Measurements from ENCODE around the gene EXOSC7. TPM values are rescaled to one million over a fixed set of nuclear protein-coding genes. Genes with fewer than 3 reads are reported as not detected.

Gene EXOSC7
- total RNA-seq, 1 experiment from 2014 or later, result 66.9 TPM

DNA sequence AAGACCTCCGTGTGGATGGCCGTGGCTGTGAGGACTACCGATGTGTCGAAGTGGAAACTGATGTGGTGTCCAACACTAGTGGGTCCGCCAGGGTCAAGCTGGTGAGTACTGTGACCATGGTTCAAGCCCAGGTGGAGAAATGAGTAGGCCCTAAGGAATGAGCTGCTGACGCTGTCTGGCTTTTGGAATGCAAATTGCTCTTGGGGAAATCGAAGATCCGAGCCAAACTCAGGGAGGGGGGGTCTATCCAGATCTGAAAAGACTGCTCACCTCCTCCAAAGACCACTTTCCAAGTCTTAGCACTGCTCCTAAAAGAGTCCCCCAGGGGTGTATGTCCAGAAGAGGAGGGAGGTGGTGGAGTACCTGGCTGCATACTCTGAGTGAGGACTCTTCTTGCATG lies 13.1 kb downstream of the EXOSC7 start:
- DNase-seq (ENCODE audit: low spot score), result no peak
- in situ Hi-C loops (cut with HindIII; ENCODE audit: low sequenced_read_pairs), result no loop called here

DNA sequence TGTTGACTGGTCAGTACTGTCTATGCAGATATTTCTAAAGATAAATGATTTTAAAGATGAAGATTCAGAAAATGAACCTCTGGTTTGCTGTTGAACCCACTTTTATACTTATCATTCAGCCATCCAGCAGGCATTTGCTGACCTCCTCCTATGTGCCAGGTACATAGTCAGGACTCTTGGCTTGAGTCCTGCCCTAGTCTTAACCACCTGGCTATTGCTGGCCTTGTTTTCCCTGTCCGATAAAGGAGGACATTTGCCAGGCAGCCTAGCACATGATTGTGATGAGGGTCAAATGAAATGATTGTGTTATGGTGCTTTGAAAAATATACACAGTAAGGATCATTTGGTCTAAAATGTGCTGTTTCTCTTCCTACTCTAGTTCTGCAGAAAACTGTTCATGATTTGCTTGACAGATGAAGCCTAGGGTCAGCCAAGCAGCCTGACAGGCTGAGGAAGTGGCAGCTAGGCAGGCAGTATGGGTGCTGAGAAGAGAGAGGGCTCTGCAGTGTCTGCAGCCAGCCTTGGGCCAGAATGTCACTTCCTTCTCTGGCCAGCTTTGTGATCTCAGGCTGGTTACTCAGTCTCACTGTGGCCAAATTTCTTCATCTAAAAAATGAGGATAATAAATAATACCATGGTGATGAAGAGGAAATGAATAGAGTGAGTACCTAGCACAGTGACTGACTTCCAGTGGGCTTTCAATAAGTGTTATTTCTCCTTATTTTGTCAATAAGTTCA lies 13.8 kb downstream of the EXOSC7 start:
- in situ Hi-C loops (cut with HindIII; ENCODE audit: low sequenced_read_pairs), result no loop called here
- DNase-seq (ENCODE audit: low spot score), result peak; percentile 90

DNA sequence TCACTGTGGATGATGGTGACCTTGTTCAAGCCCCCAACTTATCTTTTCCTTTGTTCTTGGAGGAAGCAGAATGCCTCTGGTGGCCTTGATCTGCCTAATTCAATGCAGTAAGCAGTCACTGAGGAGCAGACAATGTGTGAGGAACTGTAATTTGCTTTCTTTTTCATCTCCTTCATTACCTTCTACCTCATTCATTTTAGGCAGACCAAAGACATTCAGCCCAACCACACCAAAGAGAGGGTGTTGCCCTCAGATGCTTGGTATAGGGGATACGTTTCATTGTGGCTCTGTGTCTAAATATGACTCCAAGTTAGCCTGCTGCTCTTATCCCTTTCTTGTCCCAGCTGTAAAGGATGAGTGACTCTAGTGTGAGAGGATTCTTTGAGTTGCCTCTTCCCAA lies 15.3 kb downstream of the EXOSC7 start:
- DNase-seq (ENCODE audit: low spot score), result no peak
- in situ Hi-C loops (cut with HindIII; ENCODE audit: low sequenced_read_pairs), result no loop called here

DNA sequence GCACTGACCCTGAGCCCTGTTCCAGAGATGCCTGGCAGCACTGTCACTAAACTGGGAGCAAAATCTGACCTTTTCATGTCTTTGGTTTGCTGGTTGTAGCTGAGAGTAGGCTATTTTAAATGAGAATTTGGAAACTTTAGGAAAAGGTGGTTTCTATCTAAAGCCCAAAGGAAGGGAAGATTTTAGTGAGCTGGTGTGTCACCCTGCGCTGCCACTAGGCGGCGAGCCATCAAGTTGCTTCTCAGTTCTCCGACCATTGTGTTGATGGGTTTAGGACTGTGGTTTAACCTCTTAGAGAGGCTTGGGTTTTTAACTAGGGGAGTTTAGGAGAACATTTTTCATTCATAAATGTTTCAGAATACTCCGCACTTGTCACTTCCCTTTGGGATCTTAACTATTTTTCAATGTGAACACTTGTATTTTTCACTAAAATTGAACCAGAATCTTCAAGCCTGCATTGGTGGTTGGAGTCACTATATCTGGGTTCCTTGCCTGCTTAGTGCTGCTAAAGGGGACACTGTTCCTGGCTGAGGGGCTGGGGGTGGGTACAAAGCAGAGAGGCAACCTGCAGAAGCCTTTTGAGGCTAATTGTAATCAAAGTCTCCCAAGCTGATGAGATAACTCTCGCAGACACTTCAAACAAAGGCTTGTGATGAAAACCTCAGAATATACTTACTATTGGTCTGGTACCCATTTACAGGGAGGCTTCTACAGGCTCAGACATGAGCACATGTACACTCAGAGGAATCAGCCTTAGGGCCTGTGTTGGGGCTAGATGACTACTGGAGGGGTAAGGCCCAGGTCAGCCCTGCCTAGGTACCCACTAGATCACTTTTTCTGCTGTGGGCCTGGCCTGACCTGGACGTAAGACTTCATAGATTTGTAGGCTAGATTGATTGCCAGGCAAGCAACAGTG lies 16.8 kb downstream of the EXOSC7 start:
- in situ Hi-C loops (cut with HindIII; ENCODE audit: low sequenced_read_pairs), result no loop called here
- no peak for DNase-seq (ENCODE audit: low spot score)

DNA sequence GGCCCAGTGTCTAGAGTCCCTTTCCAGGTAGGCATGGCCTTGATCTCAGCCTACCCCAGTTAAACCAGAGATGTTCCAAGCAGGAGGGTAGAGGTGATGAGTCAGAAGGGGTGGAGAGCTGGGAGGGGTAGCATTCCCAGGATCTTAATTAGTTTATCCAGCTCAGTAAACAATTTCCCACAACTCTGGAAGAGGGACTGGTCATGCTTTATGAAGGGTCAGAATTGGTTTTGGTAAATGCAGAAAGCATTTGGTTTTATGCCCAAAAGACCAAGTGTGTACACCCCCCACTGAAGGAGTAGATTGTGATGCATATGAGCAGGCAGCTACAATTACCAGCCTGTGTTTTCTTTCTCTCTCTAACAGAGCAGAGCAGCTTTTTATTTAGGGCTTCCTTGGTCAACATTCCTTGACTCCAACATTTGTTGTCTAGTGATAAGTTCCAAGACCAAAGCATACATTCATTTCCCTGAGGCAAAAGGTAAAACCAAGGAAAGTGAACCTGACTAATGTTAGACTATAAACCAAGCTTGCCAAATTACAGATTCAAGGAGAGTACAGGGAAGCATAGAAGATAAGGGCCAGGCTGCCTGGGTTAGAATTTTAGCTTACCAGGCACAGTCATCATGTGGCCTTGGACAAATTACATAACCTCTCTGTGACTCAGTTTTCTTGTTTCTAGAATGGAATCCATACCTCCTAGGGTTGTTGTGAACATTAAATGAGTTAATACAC lies 17.6 kb downstream of the EXOSC7 start:
- no peak for DNase-seq (ENCODE audit: low spot score)
- in situ Hi-C loops (cut with HindIII; ENCODE audit: low sequenced_read_pairs), result no loop called here

DNA sequence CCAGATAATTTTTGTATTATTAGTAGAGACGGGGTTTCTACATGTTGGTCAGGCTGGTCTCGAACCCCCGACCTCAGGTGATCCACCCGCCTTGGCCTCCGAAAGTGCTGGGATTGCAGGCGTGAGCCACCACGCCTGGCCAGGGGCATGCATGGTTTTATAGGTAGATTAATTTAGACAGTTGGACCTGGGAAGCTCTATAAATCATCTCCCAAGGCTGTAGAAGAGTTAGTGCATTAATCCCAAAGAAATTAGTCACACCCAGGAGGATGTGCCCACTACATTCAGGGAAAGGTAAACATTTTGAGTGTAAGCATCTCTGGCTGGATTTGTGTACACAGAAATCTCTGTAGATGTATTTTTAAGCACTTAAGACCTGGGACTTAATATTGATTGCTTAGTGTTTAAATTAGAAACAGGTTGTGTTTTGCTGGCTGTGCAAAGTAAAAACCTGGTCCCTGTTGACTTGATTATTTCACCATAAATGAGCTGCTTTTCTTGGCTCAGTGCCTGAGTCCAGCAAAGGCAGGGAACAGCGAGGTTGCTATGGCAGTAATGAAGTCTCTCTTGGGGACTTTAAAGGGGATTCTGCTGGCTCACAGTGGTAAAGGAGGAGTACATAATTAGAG lies 19.2 kb downstream of the EXOSC7 start:
- in situ Hi-C loops (cut with HindIII; ENCODE audit: low sequenced_read_pairs), result no loop called here
- DNase-seq (ENCODE audit: low spot score), result peak; percentile 80

DNA sequence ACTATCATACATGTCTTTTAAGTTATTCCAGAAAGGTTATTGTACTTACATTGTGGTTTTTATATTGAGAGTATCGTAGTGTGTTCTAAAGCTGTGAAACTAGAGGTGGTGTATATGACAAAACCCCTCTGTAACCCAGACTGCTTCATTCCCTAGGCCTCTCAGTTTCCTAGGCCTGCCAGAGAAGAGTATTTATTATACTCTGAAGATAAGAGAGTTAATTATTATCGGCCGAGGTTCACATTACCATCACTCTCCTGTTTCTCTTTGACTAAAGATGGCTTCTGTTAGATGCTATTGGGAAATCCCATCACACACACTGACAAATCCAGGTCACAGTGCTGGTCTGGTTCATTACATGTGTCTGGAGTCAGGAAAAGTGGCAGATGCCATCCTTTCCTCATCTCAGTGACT lies 20.5 kb downstream of the EXOSC7 start:
- in situ Hi-C loops (cut with HindIII; ENCODE audit: low sequenced_read_pairs), result no loop called here
- DNase-seq (ENCODE audit: low spot score), result peak; percentile 41

DNA sequence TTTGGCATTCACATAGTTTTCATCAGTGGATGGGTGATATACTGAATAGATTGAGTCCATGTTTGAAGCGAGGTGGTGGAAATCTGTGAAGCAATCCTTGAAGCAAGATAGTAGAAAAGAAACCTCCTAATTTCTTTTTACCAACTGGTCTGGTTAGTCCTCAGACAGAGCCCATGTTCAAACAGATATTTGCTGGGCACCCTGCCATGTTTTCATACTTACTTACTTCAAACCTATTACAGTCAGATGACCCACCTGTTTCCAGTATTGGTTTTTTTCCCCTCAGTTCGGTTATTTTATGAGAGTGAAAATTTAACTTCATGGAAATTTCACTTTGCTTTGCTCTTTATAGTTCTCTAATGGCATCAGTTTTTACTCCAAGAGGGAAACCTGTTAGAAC lies 23.7 kb downstream of the EXOSC7 start:
- in situ Hi-C loops (cut with HindIII; ENCODE audit: low sequenced_read_pairs), result no loop called here
- no peak for DNase-seq (ENCODE audit: low spot score)

DNA sequence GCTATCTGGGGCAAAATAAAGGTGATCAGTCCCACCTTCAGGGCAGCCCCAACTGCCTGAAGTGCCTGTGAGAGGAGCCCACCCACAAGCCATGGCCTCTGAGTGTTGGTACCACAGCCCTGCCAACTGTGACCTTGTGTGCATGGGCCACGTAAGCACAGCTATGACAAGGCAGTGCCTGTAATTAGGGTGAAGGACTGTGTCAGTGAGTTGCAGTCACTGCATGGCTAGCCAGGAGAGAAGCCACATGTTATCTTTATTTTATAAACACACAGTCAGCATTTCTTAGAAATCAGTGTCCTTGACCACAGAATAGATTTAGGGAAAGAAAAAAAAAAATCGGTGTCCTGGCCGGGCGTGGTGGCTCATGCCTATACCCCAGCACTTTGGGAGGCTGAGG lies 24.8 kb downstream of the EXOSC7 start:
- no peak for DNase-seq (ENCODE audit: low spot score)
- in situ Hi-C loops (cut with HindIII; ENCODE audit: low sequenced_read_pairs), result no loop called here

DNA sequence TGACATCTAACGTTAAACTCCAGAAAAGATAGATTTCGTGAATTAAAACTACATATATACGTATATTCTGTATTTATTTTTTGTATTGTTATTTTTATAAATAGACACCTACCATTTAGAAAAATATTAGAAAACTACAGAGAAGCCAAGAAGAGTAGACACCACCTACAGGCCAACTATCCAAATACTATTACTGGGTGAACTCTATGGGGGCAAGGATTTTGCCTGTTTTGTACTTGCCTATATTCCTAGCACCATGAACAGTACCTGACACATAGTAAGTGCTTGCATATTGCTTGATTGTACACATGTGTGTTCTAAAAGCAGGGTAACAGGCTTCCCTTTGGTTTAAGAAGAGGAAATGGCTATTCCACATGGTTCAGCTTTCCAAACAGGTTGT lies 25.7 kb downstream of the EXOSC7 start:
- no peak for DNase-seq (ENCODE audit: low spot score)
- in situ Hi-C loops (cut with HindIII; ENCODE audit: low sequenced_read_pairs), result no loop called here

DNA sequence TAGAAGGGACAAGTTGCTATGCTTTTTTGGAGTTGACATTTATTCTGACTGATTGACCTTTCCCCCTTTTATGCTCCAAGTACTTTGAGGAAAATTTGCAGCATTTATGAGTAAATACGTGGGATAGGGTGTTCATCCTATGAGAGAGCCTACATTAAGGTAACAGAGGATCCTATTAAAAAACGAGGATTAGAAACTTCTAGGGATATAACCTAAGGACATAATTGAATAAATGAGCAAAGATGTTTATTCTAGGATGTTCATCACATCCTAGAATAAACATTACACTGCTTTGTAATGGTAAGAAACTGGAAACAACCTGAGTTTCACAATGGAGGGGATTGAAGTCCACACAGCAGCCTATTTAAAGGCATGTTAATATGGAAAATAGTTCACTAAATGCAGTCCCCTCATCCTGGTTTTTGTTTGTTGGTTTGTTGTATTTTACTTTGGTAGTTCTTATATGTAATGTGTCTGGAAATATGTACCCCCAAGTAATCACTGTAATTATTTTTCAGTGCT lies 26.2 kb downstream of the EXOSC7 start:
- no peak for DNase-seq (ENCODE audit: low spot score)
- in situ Hi-C loops (cut with HindIII; ENCODE audit: low sequenced_read_pairs), result no loop called here

DNA sequence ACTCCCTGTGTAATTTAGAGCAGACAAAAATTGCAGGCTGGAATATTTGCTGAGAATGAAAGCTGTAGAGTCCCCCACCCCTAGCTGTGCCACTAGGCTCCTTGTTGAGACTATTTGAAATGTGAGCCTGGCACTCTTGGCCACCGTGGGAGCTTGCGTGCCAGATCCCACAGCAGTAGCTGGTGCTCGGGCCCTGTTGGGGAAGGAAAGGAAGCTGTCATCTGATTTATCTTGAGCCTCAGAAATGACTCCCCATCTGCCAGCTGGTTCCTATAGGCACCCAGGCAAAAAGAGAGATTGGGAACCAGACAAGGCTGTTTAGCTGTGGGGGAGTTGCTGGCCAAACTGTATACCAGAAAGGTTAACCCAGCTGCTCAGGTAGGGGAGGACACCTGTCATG lies 26.7 kb downstream of the EXOSC7 start:
- in situ Hi-C loops (cut with HindIII; ENCODE audit: low sequenced_read_pairs), result no loop called here
- peak; percentile 60 for DNase-seq (ENCODE audit: low spot score)

DNA sequence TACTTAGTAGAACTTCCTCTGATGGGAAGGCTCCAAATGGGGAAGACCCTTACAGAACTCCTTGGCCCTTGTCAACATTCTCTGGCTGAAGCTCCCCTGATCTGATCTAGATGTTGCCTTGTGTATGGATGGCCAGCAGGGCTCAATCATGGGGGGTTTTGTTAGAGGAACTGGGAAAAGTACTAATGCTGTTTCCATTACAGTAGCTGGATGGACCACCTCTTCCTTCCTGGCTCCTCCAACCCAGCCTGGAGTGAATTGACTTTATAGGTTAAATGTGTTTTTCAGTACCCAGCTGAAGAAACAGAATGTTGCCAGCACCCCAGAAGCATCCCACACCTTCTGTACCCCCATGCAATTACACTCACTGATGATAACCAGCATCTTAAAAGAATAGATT lies 27.4 kb downstream of the EXOSC7 start:
- no peak for DNase-seq (ENCODE audit: low spot score)
- in situ Hi-C loops (cut with HindIII; ENCODE audit: low sequenced_read_pairs), result no loop called here

DNA sequence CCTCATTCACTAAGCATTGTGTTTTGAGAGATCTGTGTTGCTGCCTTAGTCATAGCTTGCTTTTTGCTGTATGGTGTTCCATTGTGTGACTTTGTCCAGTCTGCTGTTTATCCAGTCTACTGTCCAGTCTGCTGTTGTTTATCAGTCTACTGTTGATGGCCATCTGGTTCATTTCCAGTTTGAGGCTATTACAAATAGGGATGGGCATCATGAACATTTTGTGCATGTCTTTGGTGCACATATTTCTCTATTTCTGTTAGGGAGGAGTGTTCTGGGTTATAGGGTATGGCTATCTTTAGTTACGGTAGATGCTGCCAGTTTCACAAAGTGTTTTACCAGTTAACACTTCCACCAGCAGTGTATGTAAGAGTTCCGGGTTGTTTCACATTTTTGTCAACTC lies 27.8 kb downstream of the EXOSC7 start:
- no peak for DNase-seq (ENCODE audit: low spot score)
- in situ Hi-C loops (cut with HindIII; ENCODE audit: low sequenced_read_pairs), result no loop called here

DNA sequence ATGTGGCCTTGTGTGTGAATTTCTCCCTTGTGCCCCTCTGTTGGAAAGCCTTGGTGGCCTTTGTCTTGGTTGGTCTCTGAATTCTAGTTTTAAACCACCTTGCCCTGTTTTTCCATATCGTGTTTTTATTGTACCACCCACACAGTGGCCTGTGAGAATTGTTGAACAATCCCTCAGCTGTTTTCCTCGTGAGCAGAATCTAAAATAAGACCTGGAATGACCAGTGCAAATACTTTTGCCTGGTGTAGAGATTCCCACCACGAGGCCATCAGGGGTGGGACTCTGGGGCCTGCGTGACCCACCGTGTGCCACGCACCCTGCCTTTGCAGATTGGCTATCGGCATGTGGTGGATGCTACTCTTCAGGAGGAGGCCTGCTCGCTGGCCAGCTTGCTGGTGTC lies 31.0 kb downstream of the EXOSC7 start:
- in situ Hi-C loops (cut with HindIII; ENCODE audit: low sequenced_read_pairs), result no loop called here
- no peak for DNase-seq (ENCODE audit: low spot score)

DNA sequence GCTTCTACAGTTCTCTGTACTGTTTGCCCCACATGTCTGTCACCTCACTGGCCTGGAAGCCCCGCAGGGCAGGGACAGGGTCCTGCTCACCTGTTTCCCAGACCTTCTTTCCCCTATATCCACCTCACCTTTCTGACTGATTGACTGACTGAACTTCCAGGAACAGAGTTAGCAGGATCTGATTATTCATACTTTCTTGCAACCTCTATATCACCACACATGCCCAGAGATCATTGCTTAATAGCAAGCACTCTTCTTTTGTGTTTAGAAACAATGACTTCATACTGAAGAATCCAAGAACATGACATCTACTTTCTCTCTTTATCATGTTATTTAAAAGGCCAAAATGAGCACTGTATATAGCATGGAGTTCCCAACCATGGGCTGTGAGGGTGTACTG lies 32.1 kb downstream of the EXOSC7 start:
- no peak for DNase-seq (ENCODE audit: low spot score)
- in situ Hi-C loops (cut with HindIII; ENCODE audit: low sequenced_read_pairs), result no loop called here

DNA sequence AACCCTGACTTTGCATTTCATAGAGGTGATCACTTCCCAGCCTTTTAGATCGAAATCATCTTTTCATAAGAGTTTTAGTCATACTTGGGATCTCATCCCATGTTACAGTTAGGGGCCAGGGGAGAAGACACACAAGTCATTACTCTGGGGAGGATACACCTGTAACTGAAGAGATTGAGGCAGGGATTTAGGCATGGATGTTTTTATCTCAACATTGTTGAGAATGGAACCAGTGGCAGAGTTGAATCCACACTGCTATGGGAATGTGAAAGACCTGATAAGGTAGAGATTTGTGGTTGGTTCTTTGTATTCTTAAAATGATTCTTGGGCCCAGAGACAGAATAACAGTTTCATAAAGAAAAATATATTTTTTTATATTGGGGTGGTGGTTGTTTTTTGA lies 33.8 kb downstream of the EXOSC7 start:
- in situ Hi-C loops (cut with HindIII; ENCODE audit: low sequenced_read_pairs), result no loop called here
- DNase-seq (ENCODE audit: low spot score), result no peak

DNA sequence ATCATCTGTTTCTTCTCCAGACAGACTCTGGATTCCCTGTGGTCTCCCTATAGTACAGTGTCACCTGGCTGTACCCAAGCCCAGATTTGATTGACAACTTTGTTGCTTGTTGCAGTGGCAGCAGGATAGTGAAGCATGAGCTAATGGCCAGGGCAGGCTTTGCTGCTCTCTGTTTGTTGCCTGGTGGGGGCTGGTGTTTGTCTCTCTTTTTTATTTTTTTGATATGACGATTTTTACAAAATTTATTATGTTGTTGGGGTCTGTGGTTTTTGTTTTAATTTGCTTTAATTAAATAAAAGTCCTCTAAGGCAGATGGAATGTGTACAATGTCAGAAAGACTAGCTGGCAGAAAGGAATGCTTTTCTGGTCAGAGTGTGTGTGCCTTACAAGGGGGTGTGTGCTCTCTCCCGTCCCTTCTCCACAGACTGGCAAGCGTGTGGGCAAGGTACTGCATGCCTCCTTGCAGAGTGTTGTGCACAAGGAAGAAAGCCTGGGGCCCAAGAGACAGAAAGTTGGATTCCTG lies 34.8 kb downstream of the EXOSC7 start:
- in situ Hi-C loops (cut with HindIII; ENCODE audit: low sequenced_read_pairs), result no loop called here
- no peak for DNase-seq (ENCODE audit: low spot score)

Data from G401 (cell line).